ENCODE results near the gene GFAP. TPM values are rescaled to one million over a fixed set of nuclear protein-coding genes. Genes with fewer than 3 reads are reported as not detected.

GFAP gene
- total RNA-seq, 2 donors from 2014 or later, result 0.35 TPM; not detected in 1

DNA sequence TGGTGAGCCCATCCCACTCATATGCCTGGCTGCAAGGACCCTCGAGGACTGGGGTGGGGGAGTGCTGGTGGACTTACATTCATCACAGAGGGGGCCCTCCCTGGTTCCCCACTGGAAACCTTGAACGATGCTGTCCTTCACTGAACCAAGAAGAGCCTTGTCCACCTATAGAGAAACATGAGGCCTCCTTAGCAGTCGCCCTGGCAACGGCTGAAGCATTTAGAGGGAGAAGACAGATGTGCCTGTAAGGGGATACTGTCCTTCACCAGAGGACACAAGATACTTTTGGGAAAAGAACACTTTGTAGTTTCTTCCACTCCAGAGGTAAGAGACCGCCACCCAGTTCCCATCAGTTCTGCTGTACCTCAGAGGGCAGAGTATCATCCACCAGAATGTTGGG lies 61.1 kb downstream of the GFAP start:
- no peaks in the 10 kb centered on the region for H3K4me1 ChIP-seq (ENCODE audit: control insufficient read depth, insufficient read depth, low read length)
- no peaks in the 10 kb centered on the region for H3K27me3 ChIP-seq (ENCODE audit: control insufficient read depth, insufficient read depth, low read length, poor library complexity, severe bottlenecking)
- no peak overlapping the region for H3K9ac ChIP-seq (ENCODE audit: extremely low read depth, low read length, poor library complexity, severe bottlenecking)
- H3K9me3 ChIP-seq (ENCODE audit: control insufficient read depth, low read length), result no peaks in the 10 kb centered on the region
- no peaks in the 10 kb centered on the region for H3K4me1 Mint-ChIP-seq
- peaks cover 83% of the 10 kb centered on the region for H3K36me3 ChIP-seq (ENCODE audit: control insufficient read depth, insufficient read depth, low read length)
- H3K36me3 Mint-ChIP-seq (ENCODE audit: low read depth), result peaks cover 83% of the 10 kb centered on the region
- H3K27ac ChIP-seq (ENCODE audit: low read depth, low read length), result no peak overlapping the region
- no peak overlapping the region for H3K27ac Mint-ChIP-seq
- no peak overlapping the region for H3K4me3 Mint-ChIP-seq
- H3K27me3 Mint-ChIP-seq (ENCODE audit: insufficient read depth), result no peaks in the 10 kb centered on the region
- no peak overlapping the region for H3K4me3 ChIP-seq (ENCODE audit: low read length)
- H3K9me3 Mint-ChIP-seq, result no peaks in the 10 kb centered on the region
- TF ChIP-seq, protein P1, sequence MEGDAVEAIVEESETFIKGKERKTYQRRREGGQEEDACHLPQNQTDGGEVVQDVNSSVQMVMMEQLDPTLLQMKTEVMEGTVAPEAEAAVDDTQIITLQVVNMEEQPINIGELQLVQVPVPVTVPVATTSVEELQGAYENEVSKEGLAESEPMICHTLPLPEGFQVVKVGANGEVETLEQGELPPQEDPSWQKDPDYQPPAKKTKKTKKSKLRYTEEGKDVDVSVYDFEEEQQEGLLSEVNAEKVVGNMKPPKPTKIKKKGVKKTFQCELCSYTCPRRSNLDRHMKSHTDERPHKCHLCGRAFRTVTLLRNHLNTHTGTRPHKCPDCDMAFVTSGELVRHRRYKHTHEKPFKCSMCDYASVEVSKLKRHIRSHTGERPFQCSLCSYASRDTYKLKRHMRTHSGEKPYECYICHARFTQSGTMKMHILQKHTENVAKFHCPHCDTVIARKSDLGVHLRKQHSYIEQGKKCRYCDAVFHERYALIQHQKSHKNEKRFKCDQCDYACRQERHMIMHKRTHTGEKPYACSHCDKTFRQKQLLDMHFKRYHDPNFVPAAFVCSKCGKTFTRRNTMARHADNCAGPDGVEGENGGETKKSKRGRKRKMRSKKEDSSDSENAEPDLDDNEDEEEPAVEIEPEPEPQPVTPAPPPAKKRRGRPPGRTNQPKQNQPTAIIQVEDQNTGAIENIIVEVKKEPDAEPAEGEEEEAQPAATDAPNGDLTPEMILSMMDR (conservative IDR thresholded peaks at IDR 0.05), result no peak
- DNase-seq, result no peak
- WGBS, 2 experiments (ENCODE audit: insufficient coverage in 1 of 2, insufficient read length in 1 of 2), result 86 to 93% methylated on average over 2 to 5 of the region's 5 CpGs

Small RNAs within 50 kb of the gene (microRNA-seq; reads per million reads assigned to microRNA genes)
- gene MIR6783 (ENCODE audit: borderline microRNAs expressed), result 0.44 reads per million

Other genes starting within 250 kb of the GFAP start
- 10 to 100 TPM; 35.7 to 38.1 TPM for gene CCDC43, start 225.7 kb downstream of the GFAP start, total RNA-seq
- gene DBF4B, start 206.8 kb downstream of the GFAP start, total RNA-seq, result 10 to 100 TPM; 31.1 to 44.9 TPM
- gene ADAM11, start 156.5 kb downstream of the GFAP start, total RNA-seq, result 1 to 10 TPM; 1.9 to 3.5 TPM
- gene GJC1, start 85.2 kb downstream of the GFAP start, total RNA-seq, result 100 to 1,000 TPM in 1 of 2 donors, 10 to 100 TPM in 1; 81.9 to 108 TPM
- not detected for gene HIGD1B, start 67.6 kb downstream of the GFAP start, total RNA-seq
- gene EFTUD2, start 16.1 kb downstream of the GFAP start, total RNA-seq, result 100 to 1,000 TPM; 145 to 171 TPM
- gene KIF18B, start 32.3 kb upstream of the GFAP start, total RNA-seq, result 10 to 100 TPM; 43.5 to 64.7 TPM
- gene C1QL1, start 52.8 kb upstream of the GFAP start, total RNA-seq, result 1 to 10 TPM; 1.4 to 2.7 TPM
- 10 to 100 TPM; 54.5 to 69.4 TPM for gene DCAKD, start 136.1 kb upstream of the GFAP start, total RNA-seq
- gene NMT1, start 145.8 kb upstream of the GFAP start, total RNA-seq, result 100 to 1,000 TPM; 122 to 136 TPM
- 10 to 100 TPM; 34.8 to 42.9 TPM for gene PLCD3, start 217.0 kb upstream of the GFAP start, total RNA-seq
- 10 to 100 TPM; 17.4 to 19.5 TPM for gene ACBD4, start 220.2 kb upstream of the GFAP start, total RNA-seq
- 10 to 100 TPM; 37.0 to 39.2 TPM for gene HEXIM1, start 233.0 kb upstream of the GFAP start, total RNA-seq
- gene HEXIM2, start 246.4 kb upstream of the GFAP start, total RNA-seq, result 10 to 100 TPM; 12.9 to 13.1 TPM